HEK293 (cell line): ENCODE measurements around the gene VCL.

Source experiments
- AEBP2 ChIP-seq: fragments of 450-650 bp; formaldehyde crosslinking; IDR thresholded peaks from 2 replicates; pipeline ENCODE4 v1.5.1; 2016; ENCODE audit warnings: missing biosample characterization, missing genetic modification characterization, borderline replicate concordance
- BCL11A ChIP-seq: fragments of 450-650 bp; formaldehyde crosslinking; IDR thresholded peaks from 2 replicates; pipeline ENCODE4 v1.5.1; 2016; ENCODE audit warnings: low read depth, missing biosample characterization, missing genetic modification characterization
- KLF10 ChIP-seq: fragments of 450-650 bp; IDR thresholded peaks from 2 replicates; pipeline ENCODE4 v1.5.1; 2018; ENCODE audit warnings: missing biosample characterization, mild to moderate bottlenecking, missing genetic modification characterization
- KLF7 ChIP-seq: fragments of 450-650 bp; formaldehyde crosslinking; IDR thresholded peaks from 2 replicates; pipeline ENCODE4 v1.5.1; 2016; ENCODE audit warnings: missing biosample characterization, missing genetic modification characterization, borderline replicate concordance
- PRDM1 ChIP-seq: fragments of 450-650 bp; formaldehyde crosslinking; IDR thresholded peaks from 2 replicates; pipeline ENCODE4; 2016; ENCODE audit warnings: missing biosample characterization, missing genetic modification characterization
- REST ChIP-seq: fragments of 450-650 bp; formaldehyde crosslinking; IDR thresholded peaks from 2 replicates; pipeline ENCODE4 v1.5.1; 2016; ENCODE audit warnings: missing biosample characterization, missing genetic modification characterization
- SALL2 ChIP-seq: fragments of 450-650 bp; formaldehyde crosslinking; IDR thresholded peaks from 2 replicates; pipeline ENCODE4 v1.5.0; 2017; ENCODE audit warnings: missing biosample characterization, mild to moderate bottlenecking, missing genetic modification characterization, borderline replicate concordance
- SETDB1 ChIP-seq: IDR thresholded peaks from one replicate; pipeline ENCODE4 v1.6.1; 2017; ENCODE audit warnings: mild to moderate bottlenecking, low read length, moderate library complexity, mixed read lengths; ENCODE audit not compliant: insufficient read length
- ZBTB11 ChIP-seq: fragments of 450-650 bp; formaldehyde crosslinking; conservative IDR thresholded peaks from 2 replicates; pipeline ENCODE4 v1.5.1; 2016; ENCODE audit warnings: low read depth, missing biosample characterization, missing genetic modification characterization
- ZBTB17 ChIP-seq: fragments of 450-650 bp; formaldehyde crosslinking; IDR thresholded peaks from 2 replicates; pipeline ENCODE4 v1.5.1; 2016; ENCODE audit warnings: missing biosample characterization, missing genetic modification characterization
- ZFP37 ChIP-seq: fragments of 450-650 bp; formaldehyde crosslinking; IDR thresholded peaks from 2 replicates; pipeline ENCODE4 v1.5.1; 2016; ENCODE audit warnings: missing biosample characterization, missing genetic modification characterization
- ZNF138 ChIP-seq: fragments of 450-650 bp; formaldehyde crosslinking; IDR thresholded peaks from 2 replicates; pipeline ENCODE4 v1.5.1; 2016; ENCODE audit warnings: missing biosample characterization, missing genetic modification characterization, borderline replicate concordance
- ZNF146 ChIP-seq: fragments of 450-650 bp; formaldehyde crosslinking; IDR thresholded peaks from 2 replicates; pipeline ENCODE4 v1.5.1; 2016; ENCODE audit warnings: missing biosample characterization, missing genetic modification characterization
- ZNF24 ChIP-seq: fragments of 450-650 bp; formaldehyde crosslinking; IDR thresholded peaks from 2 replicates; pipeline ENCODE4 v1.5.1; 2016; ENCODE audit warnings: missing biosample characterization, missing genetic modification characterization
- ZNF26 ChIP-seq: fragments of 450-650 bp; formaldehyde crosslinking; IDR thresholded peaks from 2 replicates; pipeline ENCODE4 v1.5.1; 2016; ENCODE audit warnings: missing biosample characterization, missing genetic modification characterization
- ZNF324 ChIP-seq: fragments of 450-650 bp; formaldehyde crosslinking; IDR thresholded peaks from 2 replicates; pipeline ENCODE4 v1.5.1; 2016; ENCODE audit warnings: missing biosample characterization, missing genetic modification characterization
- ZNF404 ChIP-seq: fragments of 450-650 bp; formaldehyde crosslinking; IDR thresholded peaks from 2 replicates; pipeline ENCODE4 v1.5.1; 2017; ENCODE audit warnings: missing biosample characterization, missing genetic modification characterization
- ZNF426 ChIP-seq: fragments of 450-650 bp; formaldehyde crosslinking; IDR thresholded peaks from 2 replicates; pipeline ENCODE4 v1.5.1; 2017; ENCODE audit warnings: missing biosample characterization, missing genetic modification characterization, mild to moderate bottlenecking, inconsistent platforms, moderate library complexity
- ZNF449 ChIP-seq: fragments of 450-650 bp; formaldehyde crosslinking; IDR thresholded peaks from 2 replicates; pipeline ENCODE4 v1.5.1; 2017; ENCODE audit warnings: missing biosample characterization, mild to moderate bottlenecking, missing genetic modification characterization, moderate library complexity
- ZNF629 ChIP-seq: fragments of 450-650 bp; formaldehyde crosslinking; IDR thresholded peaks from 2 replicates; pipeline ENCODE4 v1.5.1; 2017; ENCODE audit warnings: missing biosample characterization, missing genetic modification characterization
- ZNF707 ChIP-seq: fragments of 450-650 bp; formaldehyde crosslinking; IDR thresholded peaks from 2 replicates; pipeline ENCODE4 v1.5.1; 2016; ENCODE audit warnings: missing biosample characterization, missing genetic modification characterization
- ZSCAN18 ChIP-seq: fragments of 450-650 bp; formaldehyde crosslinking; IDR thresholded peaks from 2 replicates; pipeline ENCODE4 v1.5.1; 2016; ENCODE audit warnings: missing biosample characterization, missing genetic modification characterization
- ZSCAN30 ChIP-seq: fragments of 450-650 bp; IDR thresholded peaks from 2 replicates; pipeline ENCODE4 v1.5.1; 2018; ENCODE audit warnings: missing biosample characterization, mild to moderate bottlenecking, missing genetic modification characterization, moderate library complexity
- ZSCAN5A ChIP-seq: fragments of 450-650 bp; formaldehyde crosslinking; IDR thresholded peaks from 2 replicates; pipeline ENCODE4 v1.5.1; 2016; ENCODE audit warnings: missing biosample characterization, missing genetic modification characterization

VCL gene

GRCh38 chr10:74150204-74150989, 152.5 kb downstream of the VCL start, which contains the start of gene AP3M1 (continued):
- TF ChIP-seq ZNF426 (tag by site-specific recombination): no peak
- no peak for TF ChIP-seq ZNF138 (tag by site-specific recombination)
- TF ChIP-seq ZNF26 (tag by site-specific recombination): no peak
- peak; percentile 74; the same call in 1 of the 2 replicates for TF ChIP-seq ZFP37 (tag by site-specific recombination)
- TF ChIP-seq KLF7: no peak; the same call in 1 of the 2 replicates
- TF ChIP-seq ZNF449 (tag by site-specific recombination): peak; percentile 48; the same call in 1 of the 2 replicates
- TF ChIP-seq ZNF707 (tag by site-specific recombination): no peak
- TF ChIP-seq ZNF146 (tag by site-specific recombination): no peak
- no peak for TF ChIP-seq ZNF404 (tag by site-specific recombination)
- no peak for TF ChIP-seq SETDB1
- peak; percentile 71; the same call in 1 of the 2 replicates for TF ChIP-seq ZNF629 (tag by site-specific recombination)
- TF ChIP-seq PRDM1: no peak
- TF ChIP-seq ZBTB11 (tag by site-specific recombination): peak; percentile 49; the same call in 1 of the 2 replicates
- TF ChIP-seq ZBTB17 (tag by site-specific recombination): peak; percentile 79
- peak; percentile 68; the same call in 1 of the 2 replicates for TF ChIP-seq KLF10 (tag by site-specific recombination)
- TF ChIP-seq SALL2 (tag by site-specific recombination): no peak
- TF ChIP-seq ZSCAN18 (tag by site-specific recombination): 0 out of 2 replicates have a peak, but pooled peaks have one; percentile 23
- peak; percentile 77 for TF ChIP-seq REST (tag by site-specific recombination)
- TF ChIP-seq BCL11A: no peak
- peak; percentile 89 for TF ChIP-seq ZNF324 (tag by site-specific recombination)
- no peak for TF ChIP-seq ZSCAN5A
- no peak for TF ChIP-seq AEBP2 (tag by site-specific recombination)
- TF ChIP-seq ZNF24: peak; percentile 15; the same call in 1 of the 2 replicates
- TF ChIP-seq ZSCAN30 (tag by site-specific recombination): peak; percentile 81
